ENCODE results near the gene SOX6. TPM values are rescaled to one million over a fixed set of nuclear protein-coding genes. Genes with fewer than 3 reads are reported as not detected.

The SOX6 gene
- total RNA-seq, 1 donor from 2014 or later = 8.3 TPM

DNA sequence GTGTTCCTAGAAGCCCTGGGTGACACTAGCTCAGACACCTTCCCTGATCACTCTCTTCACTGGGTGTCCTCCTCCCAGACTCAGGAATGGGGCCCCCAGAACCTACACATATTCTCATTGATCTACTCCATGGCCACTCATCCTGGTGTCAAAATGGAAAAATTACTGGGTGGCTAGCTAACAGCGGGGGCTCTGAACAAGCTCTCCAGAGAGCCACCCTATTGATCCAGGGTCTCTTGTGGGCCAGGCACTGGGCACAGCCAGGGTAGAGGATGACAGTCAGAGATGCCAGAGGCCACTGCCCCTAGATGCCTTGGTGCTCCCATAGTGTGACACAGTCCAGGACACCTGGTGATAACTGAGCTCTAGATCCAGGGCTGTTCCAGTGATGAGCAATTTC, 393.1 kb downstream of the SOX6 start:
- no peak overlapping the region for H3K27ac ChIP-seq
- intact Hi-C loops (cut with DNase I) = no loop called here
- H3K4me3 ChIP-seq = no peak overlapping the region
- TF ChIP-seq CTCF (IDR thresholded peaks at IDR 0.05) = no peak
- DNase-seq (no peak), ATAC-seq (no peak)
- no peaks in the 10 kb centered on the region for H3K27me3 ChIP-seq
- H3K4me1 ChIP-seq = peaks cover 8% of the 10 kb centered on the region
- no peaks in the 10 kb centered on the region for H3K36me3 ChIP-seq
- H3K9me3 ChIP-seq = no peaks in the 10 kb centered on the region

GRCh38 chr11:15958910-15959309, 397.4 kb downstream of the SOX6 start:
- DNase-seq (no peak), ATAC-seq (no peak)

GRCh38 chr11:15957234-15957633, 399.1 kb downstream of the SOX6 start:
- Histone ChIP-seq H3K27ac (no peak overlapping the region), H3K4me1 (no peaks in the 10 kb centered on the region), H3K27me3 (no peaks in the 10 kb centered on the region), H3K36me3 (no peaks in the 10 kb centered on the region), H3K4me3 (no peak overlapping the region), H3K9me3 (no peaks in the 10 kb centered on the region)
- ATAC-seq = no peak
- no peak for DNase-seq
- no peak for TF ChIP-seq CTCF (IDR thresholded peaks at IDR 0.05)
- intact Hi-C loops (cut with DNase I) = no loop called here

More at GRCh38 chr11:15958910-15959309, 397.4 kb downstream of the SOX6 start:
- Histone ChIP-seq H3K36me3 (no peaks in the 10 kb centered on the region), H3K9me3 (no peaks in the 10 kb centered on the region), H3K27me3 (no peaks in the 10 kb centered on the region), H3K4me3 (no peak overlapping the region), H3K27ac (no peak overlapping the region), H3K4me1 (no peaks in the 10 kb centered on the region)
- intact Hi-C loops (cut with DNase I) = no loop called here
- TF ChIP-seq CTCF (IDR thresholded peaks at IDR 0.05) = no peak

- no peaks in the 10 kb centered on the region for H3K9me3 ChIP-seq
- H3K36me3 ChIP-seq = no peaks in the 10 kb centered on the region
- no peak overlapping the region for H3K27ac ChIP-seq
- no peaks in the 10 kb centered on the region for H3K4me1 ChIP-seq
- H3K4me3 ChIP-seq = no peak overlapping the region
- ATAC-seq = no peak
- intact Hi-C loops (cut with DNase I) = no loop called here
- no peaks in the 10 kb centered on the region for H3K27me3 ChIP-seq
- TF ChIP-seq CTCF (IDR thresholded peaks at IDR 0.05) = no peak
- DNase-seq = no peak
Observed at GRCh38 chr11:15956302-15956701, 400.0 kb downstream of the SOX6 start.

- intact Hi-C loops (cut with DNase I) = no loop called here
- Histone ChIP-seq H3K4me3 (no peak overlapping the region), H3K27ac (no peak overlapping the region), H3K36me3 (no peaks in the 10 kb centered on the region), H3K27me3 (no peaks in the 10 kb centered on the region), H3K9me3 (no peaks in the 10 kb centered on the region), H3K4me1 (no peaks in the 10 kb centered on the region)
- TF ChIP-seq CTCF (IDR thresholded peaks at IDR 0.05) = no peak
- DNase-seq (no peak), ATAC-seq (no peak)
Observed at GRCh38 chr11:15955595-15955994, 400.8 kb downstream of the SOX6 start.
